ENCODE results near the gene NKPD1. TPM values are rescaled to one million over a fixed set of nuclear protein-coding genes. Genes with fewer than 3 reads are reported as not detected.

Gene NKPD1
- total RNA-seq, 4 donors from 2014 or later, result 0.44 to 1.3 (median 0.68) TPM

DNA sequence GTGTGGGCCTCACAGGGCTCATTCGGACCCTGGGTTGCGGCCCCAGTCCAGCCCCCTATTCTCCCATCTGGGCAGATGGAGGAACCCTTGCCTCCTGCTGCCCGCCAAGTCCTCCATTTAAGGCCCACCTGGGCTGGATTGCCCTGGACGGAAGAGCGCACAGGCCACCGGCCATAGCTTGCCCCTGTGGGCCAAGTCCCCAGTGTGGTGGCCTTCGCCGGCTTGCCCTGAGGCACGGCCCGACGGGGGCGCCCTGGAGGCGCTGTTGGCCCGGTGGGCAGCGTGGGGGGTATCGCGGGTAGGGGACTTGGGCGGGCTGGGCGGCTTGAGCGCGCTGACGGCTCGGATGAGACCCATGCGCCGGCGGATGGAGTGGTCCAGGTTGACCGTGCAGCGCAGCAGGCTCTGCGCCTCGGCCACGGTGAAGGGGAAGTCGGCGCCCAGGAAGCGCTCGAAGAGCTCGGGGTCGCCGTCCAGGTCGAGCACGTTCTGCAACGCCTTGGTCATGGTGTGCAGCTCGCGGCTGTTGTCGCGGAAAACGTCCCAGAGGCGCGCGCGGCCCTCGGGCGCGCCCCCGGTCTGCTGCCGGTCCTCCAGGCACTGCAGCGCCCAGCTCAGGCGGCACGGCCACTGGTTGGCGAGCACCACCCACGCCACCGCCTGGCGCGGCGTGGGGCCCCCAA is 8.8 kb downstream of the NKPD1 start:
- Histone ChIP-seq H3K27me3 (peaks cover 6% of the 10 kb centered on the region), H3K36me3 (no peaks in the 10 kb centered on the region), H3K4me3 (replicated peaks in 1 of 3) (no peak overlapping the region), H3K9me3 (no peaks in the 10 kb centered on the region), H3K4me1 (peaks cover 21 to 26% of the 10 kb centered on the region in 2 donors), H3K27ac (no peak overlapping the region)
- intact Hi-C loops (cut with DNase I), result no loop called here
- no peak for DNase-seq
- TF ChIP-seq POLR2A (IDR thresholded peaks at IDR 0.05) (no peak), CTCF (IDR thresholded peaks at IDR 0.05) (no peak)
- WGBS, 2 donors, result 100% methylated on average over 3 of the region's 64 CpGs; no CpG with 5 or more reads in 1 of the 2 donors

- peaks cover 6% of the 10 kb centered on the region for H3K27me3 ChIP-seq
- H3K36me3 ChIP-seq, result peaks cover 0 to 2% of the 10 kb centered on the region in 2 donors
- H3K9me3 ChIP-seq, result no peaks in the 10 kb centered on the region
- 69 to 97% methylated on average over 2 to 6 of the region's 7 CpGs for WGBS, 2 donors
- no peak overlapping the region for H3K4me3 ChIP-seq (replicated peaks in 1 of 3)
- DNase-seq, result no peak
- peaks cover 21 to 31% of the 10 kb centered on the region in 2 donors for H3K4me1 ChIP-seq
- no peak overlapping the region for H3K27ac ChIP-seq
- intact Hi-C loops (cut with DNase I), result no loop called here
- TF ChIP-seq POLR2A (IDR thresholded peaks at IDR 0.05) (no peak), CTCF (IDR thresholded peaks at IDR 0.05) (no peak)
Measured at GRCh38 chr19:45151320-45151719, 9.5 kb downstream of the NKPD1 start.

DNA sequence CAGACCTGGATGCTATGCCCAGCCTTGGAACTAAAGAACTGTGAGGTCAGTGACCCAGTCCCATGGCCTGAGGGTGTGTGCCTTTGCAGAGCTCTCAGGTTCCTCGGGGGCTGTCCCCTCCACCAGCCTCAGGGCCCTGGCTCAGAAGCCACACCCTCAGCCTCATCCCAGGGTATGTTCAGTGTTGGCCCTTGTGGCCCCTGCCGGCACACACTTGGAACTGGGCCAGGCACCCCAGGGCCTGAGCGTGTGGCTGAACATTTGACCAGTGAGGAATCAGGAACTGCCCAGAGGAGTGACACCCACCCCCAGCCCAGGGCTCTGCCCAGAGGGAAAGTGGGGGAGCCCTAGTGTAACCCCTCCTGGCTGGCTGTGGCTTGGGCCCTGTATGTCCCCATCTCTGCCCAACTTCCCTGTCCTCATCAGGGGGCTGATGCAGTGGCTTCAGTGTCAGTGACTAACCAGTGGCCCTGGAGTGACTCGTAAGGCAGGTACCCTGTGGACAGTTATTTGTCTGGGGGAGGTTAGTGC is 10.0 kb downstream of the NKPD1 start:
- H3K4me1 ChIP-seq, result peaks cover 21 to 36% of the 10 kb centered on the region in 2 donors
- no peaks in the 10 kb centered on the region for H3K9me3 ChIP-seq
- H3K4me3 ChIP-seq (replicated peaks in 1 of 3), result no peak overlapping the region
- DNase-seq, result no peak
- H3K27ac ChIP-seq, result no peak overlapping the region
- peaks cover 0 to 6% of the 10 kb centered on the region in 2 donors for H3K36me3 ChIP-seq
- no peak for TF ChIP-seq CTCF (IDR thresholded peaks at IDR 0.05)
- TF ChIP-seq POLR2A (IDR thresholded peaks at IDR 0.05), result no peak
- 45 to 60% methylated on average over 2 to 4 of the region's 4 CpGs for WGBS, 2 donors
- intact Hi-C loops (cut with DNase I), result no loop called here
- peaks cover 6% of the 10 kb centered on the region for H3K27me3 ChIP-seq

GRCh38 chr19:45150180-45150579 is 10.6 kb downstream of the NKPD1 start:
- no peak for DNase-seq
- H3K4me3 ChIP-seq (replicated peaks in 1 of 3), result no peak overlapping the region
- peaks cover 0 to 11% of the 10 kb centered on the region in 2 donors for H3K36me3 ChIP-seq
- no peaks in the 10 kb centered on the region for H3K9me3 ChIP-seq
- TF ChIP-seq CTCF (IDR thresholded peaks at IDR 0.05), result no peak
- no peak for TF ChIP-seq POLR2A (IDR thresholded peaks at IDR 0.05)
- intact Hi-C loops (cut with DNase I), result no loop called here
- 89 to 100% methylated on average over 4 of the region's 4 CpGs for WGBS, 2 donors
- peaks cover 6% of the 10 kb centered on the region for H3K27me3 ChIP-seq
- no peak overlapping the region for H3K27ac ChIP-seq
- H3K4me1 ChIP-seq, result peaks cover 21 to 43% of the 10 kb centered on the region in 2 donors

DNA sequence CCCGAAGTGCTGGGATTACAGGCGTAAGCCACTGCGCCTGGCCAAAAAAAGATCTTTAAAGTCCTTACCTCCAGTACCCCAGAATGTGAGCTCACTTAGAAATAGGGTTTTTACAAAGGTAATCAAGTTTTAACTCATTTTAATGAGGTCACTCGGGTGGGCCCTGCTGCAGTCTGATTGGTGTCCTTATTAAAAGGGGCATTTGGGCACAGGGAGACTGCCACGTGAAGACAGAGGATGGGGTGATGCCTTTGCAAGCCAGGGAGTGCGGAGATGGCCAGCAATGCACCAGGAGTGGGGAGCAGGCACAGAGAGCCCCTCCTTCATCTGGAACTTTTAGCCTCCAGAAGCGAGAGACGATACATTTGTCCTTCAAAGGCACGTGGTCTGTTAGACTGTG is 11.7 kb downstream of the NKPD1 start:
- no peak overlapping the region for H3K27ac ChIP-seq
- WGBS, 2 donors, result 85 to 94% methylated on average over 9 of the region's 9 CpGs
- H3K9me3 ChIP-seq, result no peaks in the 10 kb centered on the region
- H3K36me3 ChIP-seq, result peaks cover 0 to 17% of the 10 kb centered on the region in 2 donors
- H3K4me1 ChIP-seq, result peaks cover 21 to 50% of the 10 kb centered on the region in 2 donors
- H3K27me3 ChIP-seq, result peaks cover 6% of the 10 kb centered on the region
- DNase-seq, result no peak
- no peak for TF ChIP-seq POLR2A (IDR thresholded peaks at IDR 0.05)
- TF ChIP-seq CTCF (IDR thresholded peaks at IDR 0.05), result no peak
- no peak overlapping the region for H3K4me3 ChIP-seq (replicated peaks in 1 of 3)
- intact Hi-C loops (cut with DNase I), result no loop called here
